ENCODE measurements around the gene ADAM12. TPM values are rescaled to one million over a fixed set of nuclear protein-coding genes. Genes with fewer than 3 reads are reported as not detected.

ADAM12 gene
- polyA plus RNA-seq, 1 of the 3 experiments (the other 2 are of a cell fraction): 25.0 TPM

DNA sequence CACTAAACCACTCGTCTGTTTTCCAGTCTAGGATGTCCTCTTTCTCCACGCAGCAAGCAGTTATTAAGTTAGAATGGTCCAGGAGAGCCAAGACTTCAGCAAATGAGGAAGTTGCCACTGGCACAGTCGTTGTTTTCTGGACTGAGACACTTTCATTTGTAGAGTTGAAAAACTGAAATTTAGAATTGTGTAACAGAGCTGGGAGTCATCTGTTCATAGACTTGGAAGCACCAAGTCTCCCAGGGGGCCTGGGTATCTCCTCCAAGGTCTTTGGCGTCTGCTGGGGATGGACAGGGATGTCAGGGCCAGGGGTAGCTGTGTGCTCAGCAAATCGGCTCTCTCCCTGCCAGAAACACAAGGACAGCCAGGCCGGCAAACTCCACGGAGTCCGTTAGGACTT lies 283.5 kb downstream of the ADAM12 start (continued):
- TF ChIP-seq, protein P1, sequence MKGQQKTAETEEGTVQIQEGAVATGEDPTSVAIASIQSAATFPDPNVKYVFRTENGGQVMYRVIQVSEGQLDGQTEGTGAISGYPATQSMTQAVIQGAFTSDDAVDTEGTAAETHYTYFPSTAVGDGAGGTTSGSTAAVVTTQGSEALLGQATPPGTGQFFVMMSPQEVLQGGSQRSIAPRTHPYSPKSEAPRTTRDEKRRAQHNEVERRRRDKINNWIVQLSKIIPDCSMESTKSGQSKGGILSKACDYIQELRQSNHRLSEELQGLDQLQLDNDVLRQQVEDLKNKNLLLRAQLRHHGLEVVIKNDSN (IDR thresholded peaks at IDR 0.05; ENCODE audit: borderline replicate concordance, low read depth): no peak
- TF ChIP-seq MEF2A (IDR thresholded peaks at IDR 0.05; ENCODE audit: borderline replicate concordance, low read depth) (no peak), TCF12 (IDR thresholded peaks at IDR 0.05) (no peak), FOXM1 (IDR thresholded peaks at IDR 0.05; ENCODE audit: low read depth) (no peak), NRF1 (IDR thresholded peaks at IDR 0.05; ENCODE audit: low read depth, low read length) (no peak)

DNA sequence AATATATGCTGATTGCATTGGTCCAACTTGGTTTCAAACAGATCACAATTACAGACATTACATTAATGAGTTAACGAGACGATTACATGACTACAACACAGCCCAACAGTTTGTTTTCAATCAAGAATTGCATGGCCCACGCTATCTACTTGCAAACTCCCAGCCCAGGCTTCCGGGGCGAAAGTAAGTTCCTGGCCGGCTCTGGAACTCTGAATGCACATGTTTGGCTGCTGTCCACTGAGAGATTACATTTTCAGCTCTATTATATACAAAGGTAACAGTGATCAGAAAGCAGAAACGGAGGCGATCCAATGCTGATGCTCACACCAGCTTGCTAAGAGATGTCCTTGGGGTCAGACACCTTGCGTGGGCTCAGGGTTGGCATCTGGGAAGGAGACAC lies 285.6 kb downstream of the ADAM12 start:
- TF ChIP-seq GATA2 (CRISPR knock-in tag; IDR thresholded peaks at IDR 0.05): no peak
- no peak for TF ChIP-seq RFX5 (IDR thresholded peaks at IDR 0.05; ENCODE audit: low read length)
- TF ChIP-seq, protein P2, sequence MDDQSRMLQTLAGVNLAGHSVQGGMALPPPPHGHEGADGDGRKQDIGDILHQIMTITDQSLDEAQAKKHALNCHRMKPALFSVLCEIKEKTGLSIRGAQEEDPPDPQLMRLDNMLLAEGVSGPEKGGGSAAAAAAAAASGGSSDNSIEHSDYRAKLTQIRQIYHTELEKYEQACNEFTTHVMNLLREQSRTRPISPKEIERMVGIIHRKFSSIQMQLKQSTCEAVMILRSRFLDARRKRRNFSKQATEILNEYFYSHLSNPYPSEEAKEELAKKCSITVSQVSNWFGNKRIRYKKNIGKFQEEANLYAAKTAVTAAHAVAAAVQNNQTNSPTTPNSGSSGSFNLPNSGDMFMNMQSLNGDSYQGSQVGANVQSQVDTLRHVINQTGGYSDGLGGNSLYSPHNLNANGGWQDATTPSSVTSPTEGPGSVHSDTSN (IDR thresholded peaks at IDR 0.05): no peak
- TF ChIP-seq RXRA (IDR thresholded peaks at IDR 0.05; ENCODE audit: borderline replicate concordance, low read depth): no peak
- TF ChIP-seq, protein P3, sequence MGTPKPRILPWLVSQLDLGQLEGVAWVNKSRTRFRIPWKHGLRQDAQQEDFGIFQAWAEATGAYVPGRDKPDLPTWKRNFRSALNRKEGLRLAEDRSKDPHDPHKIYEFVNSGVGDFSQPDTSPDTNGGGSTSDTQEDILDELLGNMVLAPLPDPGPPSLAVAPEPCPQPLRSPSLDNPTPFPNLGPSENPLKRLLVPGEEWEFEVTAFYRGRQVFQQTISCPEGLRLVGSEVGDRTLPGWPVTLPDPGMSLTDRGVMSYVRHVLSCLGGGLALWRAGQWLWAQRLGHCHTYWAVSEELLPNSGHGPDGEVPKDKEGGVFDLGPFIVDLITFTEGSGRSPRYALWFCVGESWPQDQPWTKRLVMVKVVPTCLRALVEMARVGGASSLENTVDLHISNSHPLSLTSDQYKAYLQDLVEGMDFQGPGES (IDR thresholded peaks at IDR 0.05; ENCODE audit: low read depth, low read length): no peak
- TF ChIP-seq MXI1 (IDR thresholded peaks at IDR 0.05; ENCODE audit: low read depth, low read length): no peak
- TF ChIP-seq, protein P4, sequence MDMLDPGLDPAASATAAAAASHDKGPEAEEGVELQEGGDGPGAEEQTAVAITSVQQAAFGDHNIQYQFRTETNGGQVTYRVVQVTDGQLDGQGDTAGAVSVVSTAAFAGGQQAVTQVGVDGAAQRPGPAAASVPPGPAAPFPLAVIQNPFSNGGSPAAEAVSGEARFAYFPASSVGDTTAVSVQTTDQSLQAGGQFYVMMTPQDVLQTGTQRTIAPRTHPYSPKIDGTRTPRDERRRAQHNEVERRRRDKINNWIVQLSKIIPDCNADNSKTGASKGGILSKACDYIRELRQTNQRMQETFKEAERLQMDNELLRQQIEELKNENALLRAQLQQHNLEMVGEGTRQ (IDR thresholded peaks at IDR 0.05; ENCODE audit: borderline replicate concordance, low read depth, low read length): no peak
- no peak for TF ChIP-seq RAD21 (IDR thresholded peaks at IDR 0.05; ENCODE audit: low read length)
- H3K27ac ChIP-seq (ENCODE audit: low read depth in 2 of 2, low read length in 1 of 2): no peak overlapping the region

More for the DNA sequence above, 285.6 kb downstream of the ADAM12 start:
- no peak overlapping the region for H3K9ac ChIP-seq
- no peak for DNase-seq
- ChIA-PET POLR2A (interaction anchor here (0.5 kb wide), 1 partner anchor 22 kb away, joined by 3 read pairs; no protein-coding TSS in a partner anchor), CTCF (no interaction called here)
- no peaks in the 10 kb centered on the region; a peak in 1 of 4 replicates for H3K4me1 ChIP-seq (ENCODE audit: control insufficient read depth in 1 of 2, insufficient read depth in 2 of 2, low read depth in 1 of 2, low read length in 1 of 2)
- H3K4me2 ChIP-seq: no peak overlapping the region
- H3K79me2 ChIP-seq (ENCODE audit: insufficient read depth): no peaks in the 10 kb centered on the region
- no peaks in the 10 kb centered on the region for H3K9me3 ChIP-seq
- H3K36me3 ChIP-seq (replicated peaks in 1 of 2; ENCODE audit: control insufficient read depth in 1 of 2, insufficient read depth in 2 of 2, low read length in 1 of 2): peaks cover 3 to 6% of the 10 kb centered on the region in 2 experiments
- no peaks in the 10 kb centered on the region for H4K20me1 ChIP-seq (ENCODE audit: insufficient read depth)
- H3K27me3 ChIP-seq (ENCODE audit: insufficient read depth): no peaks in the 10 kb centered on the region
- no peak overlapping the region for H2AFZ ChIP-seq (ENCODE audit: low read depth)
- WGBS (ENCODE audit: low lambda C conversion rate): 96% methylated on average over 9 of the region's 9 CpGs
- no peaks in the 10 kb centered on the region for H3F3A ChIP-seq (replicated peaks; ENCODE audit: insufficient read depth)
- H3K9me2 ChIP-seq: no peaks in the 10 kb centered on the region
- no peak overlapping the region for H3K4me3 ChIP-seq (ENCODE audit: low read depth in 2 of 2, low read length in 1 of 2)

Measured in SK-N-SH (cell line).